Body of pancreas (tissue), 4 donors: ENCODE measurements around the gene PPIB. TPM values are rescaled to one million over a fixed set of nuclear protein-coding genes. Genes with fewer than 3 reads are reported as not detected.

Source experiments
- ATAC-seq: fragments of 150-250 bp; one replicate; pipeline ENCODE4 v1.9.1; 2016
- DNase-seq, 4 donors: peaks; one replicate each; pipeline ENCODE4 v3.0.0-alpha.2; 2019
- H3K27ac ChIP-seq, 4 donors: fragments of 200-600 bp; sonication (generic); 1 replicate in 3 of 4; 2 replicates in 1 of 4; pipeline versions ENCODE4 v1.5.1 to v1.6.1; 2016 to 2019; ENCODE audit warnings: mild to moderate bottlenecking in 1 of 4, mixed read lengths in 1 of 4, moderate library complexity in 1 of 4
- H3K27me3 ChIP-seq, 2 donors: fragments of 200-600 bp; sonication (generic); one replicate each; pipeline ENCODE4 v1.6.0; 2016; ENCODE audit warnings: mild to moderate bottlenecking in 1 of 2
- H3K36me3 ChIP-seq, 2 donors: fragments of 200-600 bp; sonication (generic); replicated peaks in 1 of 2; 2 replicates each; pipeline ENCODE4 v1.5.1; 2016; ENCODE audit warnings: low read depth in 2 of 2; ENCODE audit not compliant: insufficient read depth in 1 of 2
- H3K4me1 ChIP-seq: fragments of 200-600 bp; sonication (generic); one replicate; pipeline ENCODE4 v1.6.0; 2016
- H3K4me3 ChIP-seq, 2 donors: fragments of 200-600 bp; sonication (generic); 1 replicate in 1 of 2; 2 replicates in 1 of 2; pipeline ENCODE4 v1.5.1; 2016 to 2019
- H3K9me3 ChIP-seq, 3 donors: fragments of 200-600 bp; sonication (generic); 1 replicate in 2 of 3; 2 replicates in 1 of 3; pipeline ENCODE4 v1.5.1; 2016
- CTCF ChIP-seq, 7 experiments: fragments of 450-650 bp in 4 of 7; fragments of 200-600 bp in 3 of 7; sonication (generic) in 3 of 7; IDR thresholded peaks; one replicate each; pipeline ENCODE4 v1.5.1; 2016 to 2019; ENCODE audit warnings: antibody characterized with exemption in 7 of 7
- POLR2A ChIP-seq, 3 donors: fragments of 450-650 bp; IDR thresholded peaks; one replicate each; pipeline ENCODE4 v1.6.1; 2016; ENCODE audit warnings: antibody characterized with exemption in 3 of 3, mild to moderate bottlenecking in 2 of 3
- WGBS, 2 donors: methylation state at CpG; one replicate each; pipeline ENCODE4 v1.1.5; 2017; 5-methylcytosine and 5-hydroxymethylcytosine counted together
- intact Hi-C: fragments of 100-400 bp; cut with DNase I; formaldehyde crosslinking; loops from one replicate; pipeline ENCODE4 v1.15.1; 2023
- total RNA-seq, 2 donors: library from RNA; depleted of rRNA; stranded (reverse); fragments of >200 nt; gene quantifications; one replicate each; pipeline ENCODE4 v1.1.0, GENCODE V29; 2016

PPIB gene
- total RNA-seq, 2 donors from 2014 or later = 159 to 1,343 TPM

- Histone ChIP-seq H3K9me3 (no peaks in the 10 kb centered on the region), H3K36me3 (peaks cover 21 to 23% of the 10 kb centered on the region in 2 donors), H3K4me3 (peak overlapping the region in 1 of 2 donors; percentile 35), H3K27me3 (no peaks in the 10 kb centered on the region), H3K27ac (peak overlapping the region in 2 of 4 donors; percentile 10 to 42), H3K4me1 (peaks cover 35% of the 10 kb centered on the region)
- TF ChIP-seq POLR2A (IDR thresholded peaks at IDR 0.05) = no peak
- TF ChIP-seq CTCF (IDR thresholded peaks at IDR 0.05) = no peak
- 30 to 32% methylated on average over 12 to 27 of the region's 27 CpGs for WGBS, 2 donors
- DNase-seq (peak in 2 of 4 donors; percentile 47 to 51), ATAC-seq (no peak)
- intact Hi-C loops = loop anchor here (10.0 kb wide), 1 partner anchor 58 kb away; the partner anchor contains the start of genes CIAO2A and SNX1
Measured at GRCh38 chr15:64152507-64153387, 10.1 kb downstream of the PPIB start.

DNA sequence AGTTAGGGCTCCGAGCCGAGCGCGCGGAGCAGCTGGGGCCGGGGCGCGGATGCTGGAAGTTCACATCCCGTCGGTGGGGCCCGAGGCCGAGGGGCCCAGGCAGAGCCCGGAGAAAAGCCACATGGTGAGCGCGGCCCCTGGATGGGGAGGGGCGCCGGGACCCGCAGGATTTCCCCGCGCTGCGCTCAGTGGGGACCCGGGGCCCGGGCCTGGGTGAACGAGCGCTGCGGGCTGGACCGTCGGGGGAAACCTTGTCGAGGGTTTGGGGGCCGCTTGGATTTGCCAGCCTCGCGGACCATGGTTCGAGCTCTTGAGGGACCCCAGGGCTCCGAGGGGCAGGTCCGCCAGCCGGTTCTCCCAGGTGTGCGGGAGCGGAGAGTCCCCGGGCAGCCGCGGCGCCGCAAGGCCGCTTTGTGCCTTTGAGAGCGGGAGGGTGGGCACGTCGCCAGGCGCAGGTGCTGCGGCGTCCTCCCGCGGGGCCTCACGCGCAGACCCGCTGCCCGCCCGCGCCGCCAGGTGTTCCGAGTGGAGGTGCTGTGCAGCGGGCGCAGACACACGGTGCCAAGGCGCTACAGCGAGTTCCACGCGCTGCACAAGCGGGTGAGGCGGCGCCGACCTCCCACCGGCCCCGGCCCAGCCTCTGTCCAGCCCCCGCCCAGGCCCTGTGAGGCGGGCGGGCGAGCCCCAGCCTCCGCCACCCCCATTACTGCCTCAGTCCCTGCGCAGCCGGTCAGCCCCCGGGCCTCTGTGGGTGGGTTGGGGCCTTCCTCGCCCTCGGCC is 10.9 kb downstream of the PPIB start, which contains the start of gene SNX22:
Gene SNX22 (plus strand): TSS at position 5 of the 780 bp plus-strand sequence. CDS start 45 bp downstream, at position 50.
- ATAC-seq (peak; percentile 9), DNase-seq (peak; percentile 45 to 70 (median 56))
- Histone ChIP-seq H3K36me3 (peaks cover 14 to 19% of the 10 kb centered on the region in 2 donors), H3K27ac (peak within 1 kb of the TSS in 2 of 4 donors; percentile 42 to 46), H3K9me3 (no peaks in the 10 kb centered on the region), H3K27me3 (no peaks in the 10 kb centered on the region), H3K4me1 (peaks cover 34% of the 10 kb centered on the region), H3K4me3 (peak within 1 kb of the TSS; percentile 6 to 35)
- TF ChIP-seq POLR2A (IDR thresholded peaks at IDR 0.05) (peak in 1 of 3 donors; percentile 18), CTCF (IDR thresholded peaks at IDR 0.05) (no peak)
- WGBS, 2 donors = 0% methylated on average over 70 of the region's 83 CpGs; no CpG with 5 or more reads in 1 of the 2 donors
- intact Hi-C loops = loop anchor here (10.0 kb wide), 1 partner anchor 57 kb away; the partner anchor contains the start of genes CIAO2A and SNX1

DNA sequence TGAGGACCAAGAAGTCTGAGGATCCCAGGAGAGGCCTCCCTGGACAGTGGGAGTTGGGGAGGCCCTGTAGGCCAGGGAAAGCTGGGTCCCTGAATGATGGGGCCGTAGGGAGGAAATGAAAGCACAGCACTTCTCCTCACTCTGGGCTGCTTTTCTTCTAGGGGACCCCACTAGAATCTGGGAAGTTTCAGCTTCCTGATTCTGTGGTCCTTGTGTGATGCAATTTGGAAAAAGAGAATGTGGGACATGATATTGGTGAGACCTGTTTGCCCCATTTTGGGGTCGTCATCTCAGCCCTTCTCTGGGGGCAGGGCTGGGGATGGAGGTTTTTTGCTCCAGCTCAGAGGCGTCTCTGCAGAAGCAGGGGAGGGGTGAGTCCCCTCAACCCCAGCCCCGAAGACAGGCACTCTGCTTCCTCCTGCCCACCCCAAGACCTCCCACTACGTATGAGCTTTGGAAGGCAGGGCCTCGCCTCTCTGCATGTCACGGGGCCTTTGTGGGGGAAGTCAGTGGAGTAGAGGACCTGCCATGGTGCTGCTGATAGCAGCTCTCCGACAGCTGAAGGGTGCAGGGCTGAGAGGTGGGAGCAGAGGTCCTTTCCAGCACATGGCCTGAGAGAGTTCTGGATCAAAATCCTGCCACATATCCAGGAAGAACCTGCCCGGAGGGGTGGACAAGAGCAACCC is 12.8 kb downstream of the PPIB start:
- intact Hi-C loops = loop anchor here (10.0 kb wide), 1 partner anchor 55 kb away; the partner anchor contains the start of genes CIAO2A and SNX1
- 70 to 73% methylated on average over 8 to 9 of the region's 9 CpGs for WGBS, 2 donors
- ATAC-seq = no peak
- TF ChIP-seq POLR2A (IDR thresholded peaks at IDR 0.05) = no peak
- no peak for TF ChIP-seq CTCF (IDR thresholded peaks at IDR 0.05)
- Histone ChIP-seq H3K27me3 (no peaks in the 10 kb centered on the region), H3K4me1 (peaks cover 34% of the 10 kb centered on the region), H3K4me3 (no peak overlapping the region), H3K9me3 (no peaks in the 10 kb centered on the region), H3K27ac (no peak overlapping the region), H3K36me3 (peaks cover under 1% of the 10 kb centered on the region in 2 donors)
- DNase-seq = no peak

DNA sequence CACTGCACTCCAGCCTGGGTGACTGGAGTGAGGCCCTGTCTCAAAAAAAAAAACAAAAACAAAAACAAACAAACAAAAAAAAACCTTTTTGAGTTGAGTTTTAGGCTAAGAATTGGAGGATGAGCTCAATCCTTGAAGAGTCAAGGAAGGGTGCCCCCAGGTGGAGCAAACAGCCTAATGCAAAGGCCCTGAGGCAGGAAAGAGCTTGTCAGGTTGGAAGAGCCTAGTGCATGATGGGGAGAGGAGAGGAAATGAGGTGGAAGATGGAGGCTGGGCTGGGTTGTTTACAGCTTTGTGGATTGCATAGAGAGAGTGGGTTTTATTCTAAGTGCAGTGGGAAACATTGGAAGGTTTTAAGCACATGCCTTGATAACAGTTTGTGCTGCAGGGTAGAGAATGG is 13.4 kb downstream of the PPIB start:
- no peaks in the 10 kb centered on the region for H3K27me3 ChIP-seq
- H3K4me3 ChIP-seq = no peak overlapping the region
- H3K36me3 ChIP-seq = no peaks in the 10 kb centered on the region
- intact Hi-C loops = no loop called here
- DNase-seq = no peak
- ATAC-seq = no peak
- peaks cover 34% of the 10 kb centered on the region for H3K4me1 ChIP-seq
- no peak overlapping the region for H3K27ac ChIP-seq
- H3K9me3 ChIP-seq = no peaks in the 10 kb centered on the region
- TF ChIP-seq POLR2A (IDR thresholded peaks at IDR 0.05) = no peak
- peak in 1 of 7 experiments; percentile 5 for TF ChIP-seq CTCF (IDR thresholded peaks at IDR 0.05)
